Astrocyte (in vitro differentiated cells and primary cell): Measurements from ENCODE around the gene MRPL20. TPM values are rescaled to one million over a fixed set of nuclear protein-coding genes. Genes with fewer than 3 reads are reported as not detected.

Experiments
- DNase-seq: peaks from one replicate; pipeline ENCODE4 v3.0.0-alpha.2; 2010; ENCODE audit warnings: low read depth
- FAIRE-seq: peaks from 2 replicates; lab custom pipeline; 2011; peaks lifted over from hg19 to GRCh38; lab: Jason Lieb, UNC
- H2AFZ ChIP-seq: 2 replicates; pipeline ENCODE4 v1.6.0; 2012; ENCODE audit warnings: low read depth, low read length, inconsistent platforms
- H3K27ac ChIP-seq: 2 replicates; pipeline ENCODE4 v1.5.1; 2011; ENCODE audit warnings: low read depth, low read length, inconsistent platforms
- H3K27me3 ChIP-seq: 2 replicates; pipeline ENCODE4 v1.6.0; 2011; ENCODE audit warnings: low read length, inconsistent platforms; ENCODE audit not compliant: insufficient read depth
- H3K36me3 ChIP-seq: 2 replicates; pipeline ENCODE4 v1.5.1; 2011; ENCODE audit warnings: low read length, inconsistent platforms; ENCODE audit not compliant: insufficient read depth
- H3K4me1 ChIP-seq: 2 replicates; pipeline ENCODE4 v1.5.1; 2011; ENCODE audit warnings: low read length, inconsistent platforms; ENCODE audit not compliant: insufficient read depth
- H3K4me2 ChIP-seq: 2 replicates; pipeline ENCODE4 v1.6.0; 2012; ENCODE audit warnings: low read length, inconsistent platforms
- H3K4me3 ChIP-seq: 2 replicates; pipeline ENCODE4 v1.5.1; 2011; ENCODE audit warnings: low read depth, mild to moderate bottlenecking, low read length, inconsistent platforms; ENCODE audit not compliant: insufficient read depth
- H3K79me2 ChIP-seq: 2 replicates; pipeline ENCODE4 v1.6.0; 2012; ENCODE audit warnings: mild to moderate bottlenecking, low read length, inconsistent platforms; ENCODE audit not compliant: insufficient read depth
- H3K9ac ChIP-seq: 2 replicates; pipeline ENCODE4 v1.6.0; 2012; ENCODE audit warnings: mild to moderate bottlenecking, low read length, inconsistent platforms
- H3K9me3 ChIP-seq: 2 replicates; pipeline ENCODE4 v1.5.1; 2012; ENCODE audit warnings: low read depth, mild to moderate bottlenecking, low read length, inconsistent platforms; ENCODE audit not compliant: insufficient read depth
- H4K20me1 ChIP-seq: 2 replicates; pipeline ENCODE4 v1.6.0; 2012; ENCODE audit warnings: low read length, inconsistent platforms; ENCODE audit not compliant: insufficient read depth
- H3K27ac Mint-ChIP-seq: one replicate; pipeline ENCODE4 v1.8.0; 2021; ENCODE audit warnings: mild to moderate bottlenecking, mixed read lengths; ENCODE audit not compliant: unreplicated experiment
- H3K27me3 Mint-ChIP-seq: one replicate; pipeline ENCODE4 v1.8.0; 2021; ENCODE audit warnings: low read depth, mixed read lengths; ENCODE audit not compliant: unreplicated experiment
- H3K36me3 Mint-ChIP-seq: one replicate; pipeline ENCODE4 v1.8.0; 2021; ENCODE audit warnings: low read depth, mixed read lengths; ENCODE audit not compliant: unreplicated experiment
- H3K4me1 Mint-ChIP-seq: one replicate; pipeline ENCODE4 v1.8.0; 2021; ENCODE audit warnings: low read depth, mixed read lengths; ENCODE audit not compliant: unreplicated experiment
- H3K4me3 Mint-ChIP-seq: one replicate; pipeline ENCODE4 v1.8.0; 2021; ENCODE audit warnings: mild to moderate bottlenecking, moderate library complexity, mixed read lengths; ENCODE audit not compliant: unreplicated experiment
- H3K9me3 Mint-ChIP-seq: one replicate; pipeline ENCODE4 v1.8.0; 2021; ENCODE audit warnings: mild to moderate bottlenecking, mixed read lengths; ENCODE audit not compliant: unreplicated experiment
- CTCF ChIP-seq: IDR thresholded peaks from 2 replicates; pipeline ENCODE4 v1.5.1; 2011; ENCODE audit warnings: low read depth, mild to moderate bottlenecking, inconsistent platforms, low read length, moderate library complexity; ENCODE audit not compliant: insufficient read depth
- EZH2 ChIP-seq: IDR thresholded peaks from 2 replicates; pipeline ENCODE4 v1.6.1; 2012; ENCODE audit warnings: mild to moderate bottlenecking, low read length, inconsistent platforms; ENCODE audit not compliant: insufficient read depth
- total RNA-seq: library from RNA; stranded (reverse); gene quantifications from 2 replicates; pipeline ENCODE4 v1.2.1, GENCODE V29; 2021

MRPL20 gene
- total RNA-seq, 1 donor from 2014 or later: 88.5 TPM

- peak overlapping the region; percentile 34 for H3K4me3 Mint-ChIP-seq
- H3K4me2 ChIP-seq: peak overlapping the region; percentile 50
- H2AFZ ChIP-seq: no peak overlapping the region
- H3K36me3 Mint-ChIP-seq: peaks cover 6% of the 10 kb centered on the region
- H3K27ac ChIP-seq: no peak overlapping the region
- H3K27ac Mint-ChIP-seq: no peak overlapping the region
- peaks cover 54% of the 10 kb centered on the region for H4K20me1 ChIP-seq
- no peaks in the 10 kb centered on the region for H3K9me3 Mint-ChIP-seq
- FAIRE-seq (no peak), DNase-seq (no peak)
- TF ChIP-seq EZH2 (no peak), CTCF (no peak)
- peaks cover 15% of the 10 kb centered on the region for H3K4me1 ChIP-seq
- H3K9me3 ChIP-seq: no peaks in the 10 kb centered on the region
- H3K79me2 ChIP-seq: peaks cover 55% of the 10 kb centered on the region
- no peaks in the 10 kb centered on the region for H3K27me3 ChIP-seq
- H3K4me3 ChIP-seq: no peak overlapping the region
- H3K27me3 Mint-ChIP-seq: peaks cover 2% of the 10 kb centered on the region
- H3K9ac ChIP-seq: no peak overlapping the region
- H3K36me3 ChIP-seq: peaks cover 11% of the 10 kb centered on the region
- H3K4me1 Mint-ChIP-seq: peaks cover 8% of the 10 kb centered on the region
These were observed 54.2 kb downstream of the MRPL20 start for GRCh38 chr1:1352786-1353388.

Other genes with a start within 250 kb of the MRPL20 start
- not detected in 2 replicates for gene TTLL10, start 233.4 kb downstream of the MRPL20 start, total RNA-seq
- gene TNFRSF18, start 200.7 kb downstream of the MRPL20 start, total RNA-seq: 0.65 and 0.66 TPM in 2 replicates
- 0.34 and 0.41 TPM in 2 replicates for gene TNFRSF4, start 193.1 kb downstream of the MRPL20 start, total RNA-seq
- 175 and 180 TPM in 2 replicates for gene SDF4, start 175.3 kb downstream of the MRPL20 start, total RNA-seq
- gene B3GALT6, start 175.1 kb downstream of the MRPL20 start, total RNA-seq: 22.4 and 27.5 TPM in 2 replicates
- 3.9 and 4.7 TPM in 2 replicates for gene C1QTNF12, start 160.6 kb downstream of the MRPL20 start, total RNA-seq
- gene UBE2J2, start 133.4 kb downstream of the MRPL20 start, total RNA-seq: 58.7 and 67.4 TPM in 2 replicates
- 4.4 and 5.0 TPM in 2 replicates for gene SCNN1D, start 126.9 kb downstream of the MRPL20 start, total RNA-seq
- 60.2 and 64.0 TPM in 2 replicates for gene ACAP3, start 99.4 kb downstream of the MRPL20 start, total RNA-seq
- gene PUSL1, start 98.7 kb downstream of the MRPL20 start, total RNA-seq: 28.0 and 29.4 TPM in 2 replicates
- gene INTS11, start 82.6 kb downstream of the MRPL20 start, total RNA-seq: 75.9 and 84.8 TPM in 2 replicates
- gene CPTP, start 82.5 kb downstream of the MRPL20 start, total RNA-seq: 25.6 and 28.5 TPM in 2 replicates
- 0.41 and 0.50 TPM in 2 replicates for gene TAS1R3, start 76.0 kb downstream of the MRPL20 start, total RNA-seq
- gene DVL1, start 57.9 kb downstream of the MRPL20 start, total RNA-seq: 54.0 and 55.0 TPM in 2 replicates
- gene MXRA8, start 48.7 kb downstream of the MRPL20 start, total RNA-seq: 112 and 139 TPM in 2 replicates
- gene AURKAIP1, start 32.1 kb downstream of the MRPL20 start, total RNA-seq: 135 and 139 TPM in 2 replicates
- 194 and 197 TPM in 2 replicates for gene CCNL2, start 8.0 kb downstream of the MRPL20 start, total RNA-seq
- gene ANKRD65, start 14.0 kb upstream of the MRPL20 start, total RNA-seq: 0.64 TPM in 1 of 2 replicates, not detected in the other
- gene VWA1, start 28.4 kb upstream of the MRPL20 start, total RNA-seq: 60.4 and 81.2 TPM in 2 replicates
- 1.8 and 2.5 TPM in 2 replicates for gene ATAD3C, start 42.4 kb upstream of the MRPL20 start, total RNA-seq
- gene ATAD3B, start 64.5 kb upstream of the MRPL20 start, total RNA-seq: 55.3 and 63.0 TPM in 2 replicates
- 51.1 and 54.9 TPM in 2 replicates for gene ATAD3A, start 104.9 kb upstream of the MRPL20 start, total RNA-seq
- 7.0 and 9.0 TPM in 2 replicates for gene TMEM240, start 133.3 kb upstream of the MRPL20 start, total RNA-seq
- gene SSU72, start 167.6 kb upstream of the MRPL20 start, total RNA-seq: 143 and 145 TPM in 2 replicates
- 7.4 and 8.7 TPM in 2 replicates for gene FNDC10, start 192.8 kb upstream of the MRPL20 start, total RNA-seq
- gene MIB2, start 208.2 kb upstream of the MRPL20 start, total RNA-seq: 73.6 and 80.1 TPM in 2 replicates
- 40.1 and 40.7 TPM in 2 replicates for gene MMP23B, start 224.9 kb upstream of the MRPL20 start, total RNA-seq